HG03575 (cell line): ENCODE measurements around the gene PSEN1.

Experiments used
- ATAC-seq: cut with Tn5 transposase; IDR thresholded peaks from one replicate; pipeline ENCODE4 v1.9.1; 2021; ENCODE audit not compliant: unreplicated experiment, insufficient number of reproducible peaks, low FRiP score; ENCODE audit errors: extremely low read depth

Gene PSEN1

DNA sequence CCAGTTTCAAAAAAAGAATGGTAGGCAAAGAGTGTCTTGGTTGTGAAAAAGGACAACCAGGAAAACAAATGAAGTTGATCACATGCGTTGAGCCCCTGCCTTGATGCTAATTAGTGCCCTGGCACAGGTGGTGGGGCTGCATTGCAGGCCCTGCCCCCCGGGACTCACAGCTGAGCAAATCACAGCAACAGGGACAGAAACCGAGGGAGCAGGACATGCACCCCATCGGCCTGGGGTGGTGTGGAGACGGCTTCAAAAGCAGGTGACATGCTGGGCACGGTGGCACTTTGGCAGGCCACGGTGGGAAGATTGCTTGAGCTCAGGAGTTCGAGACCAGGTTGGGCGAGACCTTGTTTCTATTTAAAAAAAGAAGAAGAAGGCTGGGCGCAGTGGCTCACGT is 99.8 kb downstream of the PSEN1 start:
- no peak for ATAC-seq

DNA sequence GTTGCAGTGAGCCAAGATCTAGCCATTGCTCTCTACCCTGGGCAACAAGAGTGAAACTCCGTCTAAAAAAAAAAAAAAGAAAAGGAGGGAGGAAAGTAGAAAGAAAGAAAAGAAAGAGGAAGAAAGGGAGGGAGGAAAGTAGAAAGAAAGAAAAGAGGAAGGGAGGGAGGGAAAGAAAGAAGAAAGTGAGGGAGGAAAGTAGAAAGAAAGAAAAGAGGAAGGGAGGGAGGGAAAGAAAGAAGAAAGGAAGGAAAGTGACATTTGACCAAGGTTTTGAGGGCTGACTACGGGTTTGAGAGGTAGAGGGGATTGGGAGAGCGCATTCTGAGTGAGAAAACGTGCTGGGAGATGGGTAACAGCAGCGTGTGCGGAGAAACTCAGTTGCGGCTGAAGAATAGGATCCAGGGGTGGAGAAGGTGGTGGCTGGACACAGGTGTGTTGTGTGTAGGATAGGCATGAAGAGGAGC is 100.5 kb downstream of the PSEN1 start:
- ATAC-seq, result no peak

DNA sequence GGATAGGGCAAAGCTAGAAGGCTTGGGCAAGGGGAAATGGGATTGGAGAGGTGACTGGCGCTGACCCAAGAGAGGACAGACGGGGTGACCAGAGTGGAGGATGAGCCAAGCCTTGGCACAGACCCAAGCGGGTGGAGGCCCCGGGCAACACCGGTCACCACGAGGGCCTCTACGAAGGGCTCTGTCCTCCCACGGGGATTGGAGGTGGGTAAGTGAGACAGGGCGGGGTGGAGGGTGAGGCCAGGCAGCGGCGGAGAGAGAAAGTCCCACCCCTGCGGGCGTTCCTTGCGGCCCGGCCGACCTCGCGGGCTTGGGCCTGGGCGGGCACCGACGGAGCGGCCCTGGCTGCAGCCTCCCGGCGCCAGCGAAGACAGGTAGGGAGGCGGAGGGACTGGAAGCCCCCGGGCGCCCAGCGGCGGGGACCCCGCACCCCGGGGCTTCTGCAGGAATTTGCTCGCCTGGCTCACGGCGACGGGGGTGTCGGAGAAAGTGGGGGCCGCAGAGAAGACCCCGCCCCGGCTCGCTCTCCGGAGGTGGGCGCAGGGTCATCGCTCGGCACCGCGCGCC is 101.0 kb downstream of the PSEN1 start, which contains the start of gene PAPLN:
Gene PAPLN, plus strand, starts transcription at position 288 of the 567 bp plus-strand sequence. CDS start 2,273 bp downstream, outside the sequence.
- no peak for ATAC-seq

DNA sequence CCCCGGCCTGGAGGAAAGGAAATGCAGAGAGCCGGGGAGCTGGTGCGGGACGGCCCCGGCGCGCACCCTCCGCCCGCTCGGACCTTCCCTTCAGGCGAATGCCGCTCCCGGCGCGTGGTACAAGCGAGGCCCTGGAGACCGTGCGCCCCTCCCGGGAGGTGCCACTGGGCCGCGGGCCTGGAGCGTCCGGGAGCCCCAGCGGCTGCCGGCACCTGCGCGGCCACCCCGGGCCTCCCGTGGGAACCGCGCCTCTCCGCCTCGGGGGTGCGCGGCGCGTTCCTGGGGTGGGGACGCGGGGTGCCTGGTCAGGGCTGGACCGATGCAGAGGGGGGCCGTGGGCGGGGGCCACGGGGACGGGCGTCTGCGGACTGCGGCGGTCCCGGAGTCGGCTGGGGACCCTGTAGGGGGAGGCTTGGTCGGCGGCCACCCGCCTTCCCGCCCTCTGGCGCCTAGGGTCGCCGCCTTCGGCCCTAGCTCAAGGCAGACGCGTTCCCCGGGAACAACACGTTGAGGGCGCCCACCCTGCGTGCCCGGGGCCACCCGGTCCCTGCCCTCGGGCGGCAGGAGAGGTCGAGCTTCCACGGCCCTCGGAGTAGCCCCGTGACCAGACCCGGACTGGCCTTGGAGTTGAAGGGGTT is 101.6 kb downstream of the PSEN1 start:
- ATAC-seq, result no peak

DNA sequence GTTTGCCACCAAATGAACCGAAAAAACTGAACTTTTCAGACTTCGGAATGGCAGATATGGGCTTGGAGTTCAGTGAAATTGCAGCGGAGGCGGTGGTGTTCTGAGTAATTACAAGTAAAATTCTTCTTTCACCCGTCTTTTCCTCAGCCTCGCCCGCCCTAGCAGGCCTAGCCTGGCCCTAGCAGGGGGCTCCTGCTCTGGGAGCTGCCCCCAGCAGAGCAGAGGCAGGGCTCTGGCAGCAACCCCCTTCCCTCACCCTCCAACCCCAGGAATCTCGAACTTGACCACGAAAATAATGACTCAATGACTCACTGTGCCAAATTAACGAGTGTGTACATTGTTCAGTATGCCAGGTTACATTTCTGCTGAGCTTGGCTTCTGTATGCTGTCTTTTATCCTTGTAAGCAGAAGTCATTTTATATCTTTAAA is 102.1 kb downstream of the PSEN1 start:
- ATAC-seq, result no peak

DNA sequence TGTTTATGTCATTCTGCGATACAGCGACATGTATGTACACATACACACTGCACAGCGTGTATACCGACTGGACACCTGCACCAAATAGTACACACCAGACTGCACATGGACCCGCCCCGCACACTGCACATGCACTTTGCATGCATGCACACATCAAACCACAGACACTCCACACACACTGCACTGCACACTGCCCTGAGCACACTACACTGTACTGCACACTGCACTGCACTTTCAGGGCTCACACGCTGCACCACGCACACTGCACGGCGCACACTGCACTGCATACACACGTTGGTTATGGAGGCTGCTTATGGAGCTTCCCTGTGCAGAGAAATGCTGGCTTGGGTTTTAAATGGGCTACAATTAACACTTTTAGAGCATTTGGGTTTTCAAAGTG is 102.6 kb downstream of the PSEN1 start:
- no peak for ATAC-seq

DNA sequence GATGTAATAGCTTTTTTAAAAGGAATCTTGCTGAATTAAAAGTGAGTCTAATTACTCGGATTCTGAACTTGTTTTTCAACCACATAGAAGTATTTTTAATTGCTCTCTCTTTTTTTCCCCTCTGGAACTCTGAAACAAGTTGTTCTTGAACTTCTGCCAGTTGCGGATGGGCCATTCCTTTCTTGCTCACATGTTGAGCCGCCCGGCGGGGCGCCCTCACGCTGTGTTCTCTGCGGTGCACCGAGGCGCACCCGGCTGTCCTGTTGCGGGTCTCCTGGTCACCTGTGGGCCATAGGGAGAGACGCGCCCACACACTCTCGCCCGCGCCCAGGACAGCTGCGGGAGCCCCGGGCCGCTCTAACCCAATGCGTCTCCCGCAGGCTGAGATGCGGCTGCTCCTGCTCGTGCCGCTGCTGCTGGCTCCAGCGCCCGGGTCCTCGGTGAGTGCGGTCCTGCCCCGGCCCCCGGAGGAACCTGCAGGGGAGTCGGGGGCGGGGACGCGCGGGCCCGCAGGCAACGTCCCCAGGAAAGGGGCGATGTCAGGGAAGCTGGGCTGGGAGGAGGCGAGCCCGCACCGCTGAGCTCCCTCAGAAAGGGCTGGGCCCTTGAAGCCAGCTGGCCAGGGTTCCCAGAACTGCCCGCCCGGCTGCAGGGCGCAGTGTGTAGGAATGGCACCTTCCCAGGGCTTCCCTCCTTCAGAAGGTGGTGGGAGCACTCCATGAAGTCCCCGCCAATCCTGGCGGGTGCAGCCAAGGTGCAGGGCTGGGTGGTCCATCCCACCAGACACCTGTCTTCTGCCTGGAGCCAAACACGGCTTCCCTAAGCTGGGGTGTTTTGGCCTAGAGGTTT is 103.3 kb downstream of the PSEN1 start:
- no peak for ATAC-seq

DNA sequence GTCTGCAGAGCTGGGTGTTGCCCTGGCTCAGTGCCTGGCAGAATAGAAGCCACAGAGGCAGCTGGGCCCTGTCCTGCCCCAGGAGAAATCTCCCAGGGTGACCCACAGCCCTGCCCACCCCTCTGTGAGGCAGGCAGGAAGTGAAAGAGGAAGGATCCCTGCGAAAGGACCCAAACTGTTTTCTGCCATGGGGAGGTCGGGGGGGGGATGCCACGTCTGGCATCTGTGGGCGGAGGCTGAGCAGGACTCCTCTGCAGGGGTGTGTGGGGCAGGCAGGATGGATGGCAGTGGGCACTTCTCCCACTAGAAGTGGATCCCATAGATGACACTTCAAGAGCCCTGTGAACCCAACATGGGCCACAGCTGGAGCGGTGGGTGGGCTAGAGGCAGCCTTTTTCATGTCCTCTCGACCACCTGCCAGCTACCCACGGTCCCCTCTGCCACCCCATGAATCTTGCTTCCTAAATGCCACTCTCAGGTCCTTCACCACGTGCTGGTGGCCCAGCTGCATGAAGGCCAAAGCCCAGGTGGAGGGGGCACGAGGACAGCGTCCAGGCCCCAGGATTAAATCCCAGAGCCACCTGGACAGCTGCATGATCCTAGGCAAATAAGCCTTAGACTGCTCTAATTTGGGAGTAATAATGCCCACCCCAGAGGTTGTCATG is 104.6 kb downstream of the PSEN1 start:
- ATAC-seq, result no peak

DNA sequence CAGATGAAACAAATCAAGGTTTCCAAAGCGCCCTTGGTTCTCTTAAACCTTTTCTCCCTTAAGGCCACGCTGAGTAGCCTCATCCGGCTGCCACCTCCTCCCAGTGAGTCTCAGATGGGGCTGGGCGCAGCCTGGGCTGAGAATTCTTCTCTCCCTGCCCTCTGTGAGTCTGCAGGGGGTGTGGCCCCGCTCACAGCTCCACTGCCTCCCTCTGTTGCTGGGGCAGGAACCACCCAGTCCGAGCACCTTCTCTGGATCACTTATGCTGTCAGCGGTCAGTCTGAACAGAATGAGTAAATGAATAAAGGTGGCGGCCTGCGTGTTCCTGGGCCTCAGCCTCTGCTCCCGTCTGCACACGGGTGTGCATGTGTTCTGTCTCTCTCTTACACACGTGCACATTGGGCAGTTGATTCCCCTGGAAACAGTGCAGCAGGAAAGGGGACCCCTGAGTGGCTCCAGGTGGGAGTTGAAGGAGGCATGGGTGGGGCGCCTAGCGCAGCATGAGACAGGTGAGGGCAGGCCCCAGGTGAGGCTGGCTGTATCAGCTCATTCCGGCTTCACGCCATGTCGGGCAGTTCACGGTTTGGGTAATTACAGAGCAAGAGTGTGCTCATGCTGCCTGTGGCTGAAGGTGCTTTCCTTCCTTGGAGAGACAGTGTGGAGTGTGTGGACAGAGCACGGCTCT is 105.3 kb downstream of the PSEN1 start:
- no peak for ATAC-seq

DNA sequence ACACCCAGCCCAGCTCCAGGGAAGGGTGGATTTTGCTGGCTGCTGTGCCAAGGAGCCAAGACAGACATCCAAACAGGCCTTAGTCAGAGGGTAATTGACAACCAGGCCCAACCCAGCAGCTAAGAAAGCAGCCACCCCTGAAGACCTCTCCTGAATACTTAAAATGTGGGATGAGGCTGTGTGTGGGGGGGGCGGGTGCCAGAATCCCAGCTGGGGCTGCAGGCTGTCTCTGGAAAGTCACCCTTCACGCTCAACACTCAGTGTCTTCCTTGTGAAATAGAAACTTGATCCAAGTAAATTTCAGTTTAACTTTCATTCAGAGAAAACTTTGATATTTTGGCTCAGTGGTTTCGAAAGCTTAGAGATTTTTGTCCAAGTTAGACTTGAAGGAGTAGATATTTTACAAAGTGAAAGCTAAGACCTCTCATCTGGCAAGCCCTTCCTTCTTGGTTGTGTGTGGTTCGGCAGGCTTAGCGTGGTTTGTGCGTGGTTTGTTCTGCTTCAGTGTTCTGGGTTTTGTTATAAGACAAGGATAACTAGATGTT is 106.1 kb downstream of the PSEN1 start:
- ATAC-seq, result no peak

DNA sequence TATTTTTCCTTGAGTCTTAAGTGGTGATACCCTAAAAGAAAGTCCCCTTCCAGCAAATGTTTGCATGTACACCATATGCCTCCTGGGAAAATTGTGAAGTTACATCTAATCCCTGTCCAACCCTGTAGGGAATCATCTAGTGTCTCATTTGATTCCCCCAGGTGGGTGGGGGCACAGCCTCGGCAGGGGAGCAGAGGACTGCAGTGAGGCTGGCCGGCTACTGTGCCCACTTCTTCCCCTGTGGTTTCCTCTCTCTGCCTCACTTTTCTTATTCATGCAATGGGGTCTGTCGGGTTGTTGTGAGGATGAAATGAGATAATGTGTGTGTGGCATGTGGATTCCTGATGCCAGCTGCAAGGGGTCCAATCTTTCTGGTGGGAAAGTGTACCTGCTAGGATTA is 107.0 kb downstream of the PSEN1 start:
- ATAC-seq, result no peak

DNA sequence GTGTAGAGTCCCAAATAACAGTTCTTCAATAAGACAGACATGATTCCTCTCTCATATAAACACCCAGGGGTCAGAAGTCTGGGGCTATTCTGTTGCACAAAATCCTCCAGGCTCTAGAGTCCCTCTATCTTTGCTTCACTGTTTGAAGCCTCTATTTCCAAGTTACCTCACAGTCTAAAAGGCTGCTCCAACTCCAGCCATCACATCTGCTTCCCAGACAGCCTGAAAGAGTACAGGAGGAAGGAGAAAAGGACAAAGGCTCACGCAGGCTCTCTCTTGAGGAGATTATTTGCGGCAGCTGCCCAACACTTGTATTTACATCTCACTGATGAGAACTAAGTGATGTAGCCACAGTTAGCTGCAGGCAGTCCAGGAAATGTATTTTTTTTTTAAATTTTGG is 107.4 kb downstream of the PSEN1 start:
- no peak for ATAC-seq

DNA sequence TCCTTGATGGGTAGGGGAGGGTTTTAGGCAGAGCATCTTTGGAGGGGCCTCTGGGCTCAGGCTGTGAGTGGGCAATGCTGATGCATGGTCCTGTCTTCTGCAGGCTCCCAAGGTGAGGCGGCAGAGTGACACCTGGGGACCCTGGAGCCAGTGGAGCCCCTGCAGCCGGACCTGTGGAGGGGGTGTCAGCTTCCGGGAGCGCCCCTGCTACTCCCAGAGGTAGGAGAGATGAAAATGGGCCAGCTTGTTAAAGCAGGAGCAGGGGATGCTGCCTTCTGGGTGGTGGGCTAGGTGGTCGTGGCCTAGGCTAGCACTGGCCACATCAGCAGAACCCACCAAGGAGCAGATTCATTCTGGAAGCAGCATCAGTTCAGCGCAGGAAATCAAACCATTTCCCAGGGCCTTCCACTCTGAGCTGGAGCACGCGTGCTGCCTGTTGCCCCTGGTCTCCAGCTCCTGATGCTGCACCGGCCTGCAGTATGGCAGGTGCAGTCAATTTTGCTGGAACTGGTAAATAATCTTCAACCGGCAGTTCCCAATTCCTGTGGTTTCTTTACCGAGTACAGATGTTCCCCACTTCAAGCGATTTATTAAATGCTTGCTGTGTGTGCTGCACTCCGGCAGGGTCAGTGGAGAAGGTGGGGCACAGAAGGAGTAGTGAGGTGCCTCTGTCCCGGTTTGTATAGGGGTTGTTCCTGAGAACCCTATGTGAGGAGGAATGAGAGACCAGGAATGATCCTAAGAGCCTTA is 108.4 kb downstream of the PSEN1 start:
- ATAC-seq, result no peak

DNA sequence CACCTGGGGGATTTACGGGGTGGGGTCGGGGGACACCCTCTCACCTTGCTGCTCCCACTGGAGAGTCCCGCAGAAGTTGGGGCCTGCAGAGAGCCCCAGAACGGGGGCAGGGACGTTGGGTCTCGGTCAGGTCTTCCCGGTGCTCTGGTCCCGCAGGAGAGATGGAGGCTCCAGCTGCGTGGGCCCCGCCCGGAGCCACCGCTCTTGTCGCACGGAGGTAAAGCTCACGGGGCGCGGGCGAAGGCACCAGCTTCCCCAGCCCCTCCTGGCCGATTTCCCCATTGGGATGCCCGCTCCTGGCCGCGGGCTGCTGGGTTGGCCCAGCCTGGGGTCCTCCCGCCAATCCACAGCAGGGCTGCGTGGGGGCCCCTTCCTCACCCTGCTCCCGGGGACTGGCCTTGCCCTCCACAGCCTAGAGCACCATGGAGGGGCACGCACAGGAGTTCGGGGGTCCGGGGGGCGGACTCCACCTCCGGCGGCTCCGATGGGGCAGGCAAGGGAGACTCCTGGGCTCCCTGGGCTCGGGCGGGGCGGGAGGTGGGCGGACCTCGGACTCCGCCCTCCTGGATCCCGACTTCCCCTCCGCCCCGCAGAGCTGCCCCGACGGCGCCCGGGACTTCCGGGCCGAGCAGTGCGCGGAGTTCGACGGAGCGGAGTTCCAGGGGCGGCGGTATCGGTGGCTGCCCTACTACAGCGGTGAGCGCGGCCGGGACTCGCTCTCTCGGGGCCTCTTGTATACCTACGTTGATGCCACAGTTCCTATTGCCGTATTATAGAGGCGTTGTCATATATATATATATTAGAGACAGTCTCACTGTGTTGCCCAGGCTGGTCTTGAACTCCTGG is 109.4 kb downstream of the PSEN1 start:
- no peak for ATAC-seq

DNA sequence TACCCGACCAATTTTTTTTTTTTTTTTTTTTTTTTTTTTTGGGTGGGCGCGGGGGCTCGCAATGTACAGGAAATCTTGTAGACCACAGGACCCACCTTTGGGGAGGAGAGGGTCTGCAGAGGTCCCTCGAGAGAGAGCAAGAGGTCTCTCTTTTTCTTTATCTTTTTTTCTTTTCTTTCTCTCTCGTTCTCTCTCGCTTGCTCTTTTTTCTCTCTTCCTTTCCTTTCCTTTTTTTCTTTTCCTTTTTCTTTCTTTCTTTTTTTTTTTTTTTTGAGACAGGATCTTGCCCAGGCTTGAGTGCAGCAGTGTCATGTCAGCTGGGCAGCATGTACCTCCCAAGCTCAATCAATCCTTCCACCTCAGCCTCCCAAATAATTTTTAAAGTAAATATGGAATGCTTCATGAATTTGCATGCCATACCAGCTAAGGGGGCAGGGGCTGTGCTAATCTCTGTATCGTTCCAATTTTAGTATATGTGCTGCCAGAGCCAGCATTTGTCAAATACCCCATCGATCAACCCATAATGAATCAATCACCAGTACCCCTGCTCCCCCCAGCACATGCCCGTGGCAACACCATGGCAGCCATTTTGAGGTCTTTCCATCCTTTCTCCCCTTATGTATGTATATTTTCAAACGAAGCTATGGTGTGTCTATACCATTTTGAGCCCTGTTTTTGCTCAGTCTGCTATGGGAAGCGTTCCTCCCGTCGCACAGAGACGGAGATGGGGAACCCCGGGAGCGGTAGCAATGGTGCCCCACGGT is 110.3 kb downstream of the PSEN1 start:
- no peak for ATAC-seq

DNA sequence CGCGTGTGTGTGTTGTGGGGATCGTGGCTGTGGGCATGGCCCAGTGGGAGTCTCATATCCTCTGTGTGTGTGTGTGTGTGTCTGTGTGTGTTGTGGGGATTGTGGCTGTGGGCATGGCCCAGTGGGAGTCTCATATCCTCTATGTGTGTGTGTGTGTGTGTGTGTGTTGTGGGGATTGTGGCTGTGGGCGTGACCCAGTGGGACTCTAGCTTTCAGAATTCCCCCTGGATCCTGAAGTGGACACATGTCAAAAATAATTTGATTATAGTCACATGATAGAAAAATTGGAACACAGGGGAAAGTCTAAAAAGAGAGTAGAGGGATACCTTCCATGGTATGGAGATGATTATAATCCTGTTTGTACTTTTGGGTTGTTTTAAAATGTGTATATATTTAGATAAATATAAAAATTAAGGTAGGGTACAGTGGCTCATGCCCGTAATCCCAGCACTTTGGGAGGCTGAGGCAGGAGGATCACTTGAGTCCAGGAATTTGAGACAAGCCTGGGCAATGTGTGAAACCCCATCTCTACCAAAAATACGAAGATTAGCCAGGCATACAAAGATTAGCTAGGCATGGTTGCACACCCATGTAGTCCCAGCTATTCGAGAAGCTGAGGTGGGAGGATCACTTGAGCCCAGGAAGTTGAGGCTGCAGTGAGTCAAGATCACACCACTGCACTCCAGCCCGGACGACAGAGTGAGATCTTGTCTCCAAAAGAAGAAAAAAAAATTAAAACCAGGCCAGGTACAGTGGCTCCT is 112.0 kb downstream of the PSEN1 start:
- ATAC-seq, result no peak
